NCI-H2107 (cell line): ENCODE results near the gene ADGRV1.

ENCODE experiments used
- DNase-seq: peaks from one replicate; lab custom pipeline; 2025; lab: John Stamatoyannopoulos, UW

ADGRV1 gene

GRCh38 chr5:90871391-90871991 lies 312.9 kb downstream of the ADGRV1 start:
- DNase-seq, result no peak

GRCh38 chr5:90873033-90873517 lies 314.5 kb downstream of the ADGRV1 start:
- no peak for DNase-seq

GRCh38 chr5:90874066-90874465 lies 315.5 kb downstream of the ADGRV1 start:
- no peak for DNase-seq

GRCh38 chr5:90875456-90875855 lies 316.9 kb downstream of the ADGRV1 start:
- no peak for DNase-seq

GRCh38 chr5:90876366-90876765 lies 317.8 kb downstream of the ADGRV1 start:
- DNase-seq, result no peak

GRCh38 chr5:90877049-90877448 lies 318.5 kb downstream of the ADGRV1 start:
- DNase-seq, result no peak

GRCh38 chr5:90878081-90878480 lies 319.5 kb downstream of the ADGRV1 start:
- no peak for DNase-seq

GRCh38 chr5:90878549-90879196 lies 320.1 kb downstream of the ADGRV1 start:
- DNase-seq, result no peak

GRCh38 chr5:90881626-90882150 lies 323.1 kb downstream of the ADGRV1 start:
- DNase-seq, result no peak

GRCh38 chr5:90882448-90882847 lies 323.9 kb downstream of the ADGRV1 start:
- no peak for DNase-seq

GRCh38 chr5:90885180-90885868 lies 326.7 kb downstream of the ADGRV1 start:
- no peak for DNase-seq

GRCh38 chr5:90886381-90886780 lies 327.8 kb downstream of the ADGRV1 start:
- no peak for DNase-seq

GRCh38 chr5:90888511-90889324 lies 330.1 kb downstream of the ADGRV1 start:
- DNase-seq, result no peak

- no peak for DNase-seq
Observed at GRCh38 chr5:90889325-90889600, 330.7 kb downstream of the ADGRV1 start.

- DNase-seq, result no peak
Observed at GRCh38 chr5:90890180-90890579, 331.6 kb downstream of the ADGRV1 start.

- no peak for DNase-seq
Observed at GRCh38 chr5:90894866-90895420, 336.3 kb downstream of the ADGRV1 start.

GRCh38 chr5:90897618-90898017 lies 339.0 kb downstream of the ADGRV1 start:
- no peak for DNase-seq

- no peak for DNase-seq
Observed at GRCh38 chr5:90898326-90899013, 339.9 kb downstream of the ADGRV1 start.

- DNase-seq, result no peak
Observed at GRCh38 chr5:90899014-90899604, 340.5 kb downstream of the ADGRV1 start.

- DNase-seq, result no peak
Observed at GRCh38 chr5:90901261-90901660, 342.7 kb downstream of the ADGRV1 start.

- no peak for DNase-seq
Observed at GRCh38 chr5:90902170-90902569, 343.6 kb downstream of the ADGRV1 start.
